Testis (tissue), 3 donors: ENCODE results near the gene PPP2R2C. TPM values are rescaled to one million over a fixed set of nuclear protein-coding genes. Genes with fewer than 3 reads are reported as not detected.

Experiments used
- DNase-seq: peaks from one replicate; pipeline ENCODE4 v3.0.0-alpha.2; 2019
- H3K27ac ChIP-seq, 2 donors: fragments of 200-600 bp; sonication (generic); one replicate each; pipeline ENCODE4 v1.5.1; 2019
- H3K27me3 ChIP-seq: fragments of 200-600 bp; sonication (generic); one replicate; pipeline ENCODE4 v1.5.1; 2019
- H3K36me3 ChIP-seq: fragments of 200-600 bp; sonication (generic); one replicate; pipeline ENCODE4 v1.5.1; 2017; ENCODE audit warnings: low read depth; ENCODE audit errors: missing control alignments
- H3K4me1 ChIP-seq: fragments of 200-600 bp; sonication (generic); one replicate; pipeline ENCODE4 v1.5.1; 2019
- H3K4me3 ChIP-seq, 2 donors: fragments of 200-600 bp; sonication (generic); one replicate each; pipeline ENCODE4 v1.5.1; 2017 to 2019
- H3K9me3 ChIP-seq: fragments of 200-600 bp; sonication (generic); one replicate; pipeline ENCODE4 v1.5.1; 2017
- CTCF ChIP-seq, 3 experiments: fragments of 450-650 bp in 2 of 3; fragments of 200-600 bp in 1 of 3; sonication (generic) in 1 of 3; IDR thresholded peaks; one replicate each; pipeline ENCODE4 v1.5.1; 2016 to 2019; ENCODE audit warnings: antibody characterized with exemption in 3 of 3, mild to moderate bottlenecking in 2 of 3, moderate library complexity in 1 of 3
- POLR2A ChIP-seq: fragments of 450-650 bp; IDR thresholded peaks from one replicate; pipeline ENCODE4 v1.6.1; 2017; ENCODE audit warnings: antibody characterized with exemption, mild to moderate bottlenecking, moderate library complexity
- WGBS, 2 donors: methylation state at CpG; one replicate each; pipeline ENCODE4 v1.1.5; 2018; 5-methylcytosine and 5-hydroxymethylcytosine counted together
- intact Hi-C: fragments of 100-400 bp; cut with DNase I; formaldehyde crosslinking; loops from one replicate; pipeline ENCODE4 v1.15.1; 2023; ENCODE audit warnings: low total_unique reads
- polyA plus RNA-seq: library from polyadenylated mRNA; stranded (reverse); fragments of 350-450 nt; fragmentation: Illumina TruSeq; extraction: RNeasy Lipid Tissue Mini Kit (QIAGEN cat#74804); gene quantifications from one replicate; pipeline ENCODE4 v1.2.3, GENCODE V29; 2014; ENCODE audit warnings: low read depth, low replicate concordance; ENCODE audit not compliant: insufficient read depth
- total RNA-seq, 2 donors: library from RNA; depleted of rRNA; stranded (reverse); fragments of >200 nt; gene quantifications; one replicate each; pipeline ENCODE4 v1.2.3, GENCODE V29; 2016

PPP2R2C gene
- total and polyA plus RNA-seq, 3 donors from 2014 or later: 7.9 to 20.4 (median 13.1) TPM

- intact Hi-C loops: no loop called here
- 91 to 97% methylated on average over 6 of the region's 6 CpGs for WGBS, 2 donors
- no peaks in the 10 kb centered on the region for H3K4me1 ChIP-seq
- H3K4me3 ChIP-seq: no peak overlapping the region
- TF ChIP-seq POLR2A: no peak
- TF ChIP-seq CTCF (IDR thresholded peaks at IDR 0.05): no peak
- H3K27me3 ChIP-seq: no peaks in the 10 kb centered on the region
- H3K9me3 ChIP-seq: no peaks in the 10 kb centered on the region
- H3K36me3 ChIP-seq: no peaks in the 10 kb centered on the region
- no peak for DNase-seq
- H3K27ac ChIP-seq: no peak overlapping the region
These were observed 61.8 kb downstream of the PPP2R2C start for GRCh38 chr4:6410664-6411063.

DNA sequence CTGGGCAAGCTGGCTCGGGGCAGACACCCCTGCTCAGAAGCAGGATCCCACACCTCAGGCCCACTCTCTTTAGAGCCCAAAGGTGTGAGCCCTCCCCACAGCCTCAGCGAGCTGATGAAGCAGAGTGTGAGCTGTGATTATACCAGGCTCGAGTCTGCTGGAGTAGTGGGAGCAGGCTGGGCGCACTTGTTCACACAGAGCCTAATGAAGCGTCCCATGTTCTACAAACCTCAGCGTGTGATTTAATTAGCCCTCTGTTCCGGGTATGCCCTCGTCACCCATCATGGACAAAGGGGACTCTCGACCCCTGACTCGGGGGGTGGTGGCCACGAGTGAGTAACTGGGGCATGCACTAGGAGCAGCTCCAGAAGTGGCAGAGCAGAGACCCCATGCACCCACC lies 62.3 kb downstream of the PPP2R2C start:
- Histone ChIP-seq H3K9me3 (no peaks in the 10 kb centered on the region), H3K4me3 (no peak overlapping the region), H3K36me3 (no peaks in the 10 kb centered on the region), H3K27ac (no peak overlapping the region), H3K4me1 (no peaks in the 10 kb centered on the region), H3K27me3 (no peaks in the 10 kb centered on the region)
- intact Hi-C loops: no loop called here
- TF ChIP-seq POLR2A (no peak), CTCF (IDR thresholded peaks at IDR 0.05) (no peak)
- WGBS, 2 donors: 88 to 90% methylated on average over 9 to 11 of the region's 11 CpGs
- DNase-seq: no peak

DNA sequence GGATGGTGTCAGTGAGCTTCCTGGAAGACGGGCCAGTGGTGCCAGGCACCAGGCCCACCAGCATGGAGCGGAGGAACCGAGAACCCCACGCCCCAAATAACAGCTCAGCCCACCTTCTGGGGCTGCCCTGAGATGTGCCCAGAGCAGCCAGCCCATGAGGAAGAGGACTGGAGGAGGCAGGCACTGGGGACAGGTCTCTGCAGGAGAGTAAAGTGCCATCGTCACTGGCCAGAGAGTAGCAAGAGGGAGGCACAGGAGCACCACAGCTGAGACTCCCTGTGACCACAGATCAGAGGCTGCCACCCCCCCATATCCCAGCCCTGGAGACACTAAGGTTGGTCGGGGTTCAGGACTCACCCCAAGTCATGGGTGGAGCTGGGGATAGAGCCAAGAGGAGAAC lies 63.0 kb downstream of the PPP2R2C start:
- intact Hi-C loops: no loop called here
- no peak overlapping the region for H3K4me3 ChIP-seq
- no peak overlapping the region for H3K27ac ChIP-seq
- no peak for DNase-seq
- no peaks in the 10 kb centered on the region for H3K27me3 ChIP-seq
- H3K4me1 ChIP-seq: no peaks in the 10 kb centered on the region
- TF ChIP-seq POLR2A: no peak
- TF ChIP-seq CTCF (IDR thresholded peaks at IDR 0.05): no peak
- no peaks in the 10 kb centered on the region for H3K36me3 ChIP-seq
- no peaks in the 10 kb centered on the region for H3K9me3 ChIP-seq
- 90% methylated on average over 5 to 6 of the region's 6 CpGs for WGBS, 2 donors

GRCh38 chr4:6408263-6408662 lies 64.2 kb downstream of the PPP2R2C start:
- WGBS, 2 donors: 46 to 72% methylated on average over 4 of the region's 4 CpGs
- H3K27me3 ChIP-seq: no peaks in the 10 kb centered on the region
- H3K27ac ChIP-seq: no peak overlapping the region
- no peaks in the 10 kb centered on the region for H3K36me3 ChIP-seq
- DNase-seq: peak; percentile 70
- H3K4me1 ChIP-seq: no peaks in the 10 kb centered on the region
- no peak overlapping the region for H3K4me3 ChIP-seq
- intact Hi-C loops: no loop called here
- no peak for TF ChIP-seq POLR2A
- H3K9me3 ChIP-seq: no peaks in the 10 kb centered on the region

GRCh38 chr4:6405397-6405706 lies 67.1 kb downstream of the PPP2R2C start:
- Histone ChIP-seq H3K4me3 (no peak overlapping the region), H3K36me3 (no peaks in the 10 kb centered on the region), H3K27me3 (no peaks in the 10 kb centered on the region), H3K27ac (no peak overlapping the region), H3K4me1 (no peaks in the 10 kb centered on the region), H3K9me3 (no peaks in the 10 kb centered on the region)
- 50 to 54% methylated on average over 2 of the region's 2 CpGs for WGBS, 2 donors
- TF ChIP-seq CTCF (IDR thresholded peaks at IDR 0.05) (no peak), POLR2A (no peak)
- intact Hi-C loops: no loop called here
- no peak for DNase-seq
